Astrocyte (in vitro differentiated cells and primary cell): Measurements from ENCODE around the gene PDCD1.

Experiments
- EZH2 ChIP-seq: IDR thresholded peaks from 2 replicates; pipeline ENCODE4 v1.6.1; 2012; ENCODE audit warnings: mild to moderate bottlenecking, low read length, inconsistent platforms; ENCODE audit not compliant: insufficient read depth
- TF ChIP-seq, protein P1 (sequence below): IDR thresholded peaks from 2 replicates; pipeline ENCODE4 v1.5.1; 2011; ENCODE audit warnings: low read depth, mild to moderate bottlenecking, inconsistent platforms, low read length, moderate library complexity; ENCODE audit not compliant: insufficient read depth

GRCh38 chr2:241873803-241874110, 15.1 kb upstream of the PDCD1 start:
- TF ChIP-seq, protein P1, sequence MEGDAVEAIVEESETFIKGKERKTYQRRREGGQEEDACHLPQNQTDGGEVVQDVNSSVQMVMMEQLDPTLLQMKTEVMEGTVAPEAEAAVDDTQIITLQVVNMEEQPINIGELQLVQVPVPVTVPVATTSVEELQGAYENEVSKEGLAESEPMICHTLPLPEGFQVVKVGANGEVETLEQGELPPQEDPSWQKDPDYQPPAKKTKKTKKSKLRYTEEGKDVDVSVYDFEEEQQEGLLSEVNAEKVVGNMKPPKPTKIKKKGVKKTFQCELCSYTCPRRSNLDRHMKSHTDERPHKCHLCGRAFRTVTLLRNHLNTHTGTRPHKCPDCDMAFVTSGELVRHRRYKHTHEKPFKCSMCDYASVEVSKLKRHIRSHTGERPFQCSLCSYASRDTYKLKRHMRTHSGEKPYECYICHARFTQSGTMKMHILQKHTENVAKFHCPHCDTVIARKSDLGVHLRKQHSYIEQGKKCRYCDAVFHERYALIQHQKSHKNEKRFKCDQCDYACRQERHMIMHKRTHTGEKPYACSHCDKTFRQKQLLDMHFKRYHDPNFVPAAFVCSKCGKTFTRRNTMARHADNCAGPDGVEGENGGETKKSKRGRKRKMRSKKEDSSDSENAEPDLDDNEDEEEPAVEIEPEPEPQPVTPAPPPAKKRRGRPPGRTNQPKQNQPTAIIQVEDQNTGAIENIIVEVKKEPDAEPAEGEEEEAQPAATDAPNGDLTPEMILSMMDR: no peak
- TF ChIP-seq EZH2: no peak
